ENCODE results near the gene NFU1.

DNA sequence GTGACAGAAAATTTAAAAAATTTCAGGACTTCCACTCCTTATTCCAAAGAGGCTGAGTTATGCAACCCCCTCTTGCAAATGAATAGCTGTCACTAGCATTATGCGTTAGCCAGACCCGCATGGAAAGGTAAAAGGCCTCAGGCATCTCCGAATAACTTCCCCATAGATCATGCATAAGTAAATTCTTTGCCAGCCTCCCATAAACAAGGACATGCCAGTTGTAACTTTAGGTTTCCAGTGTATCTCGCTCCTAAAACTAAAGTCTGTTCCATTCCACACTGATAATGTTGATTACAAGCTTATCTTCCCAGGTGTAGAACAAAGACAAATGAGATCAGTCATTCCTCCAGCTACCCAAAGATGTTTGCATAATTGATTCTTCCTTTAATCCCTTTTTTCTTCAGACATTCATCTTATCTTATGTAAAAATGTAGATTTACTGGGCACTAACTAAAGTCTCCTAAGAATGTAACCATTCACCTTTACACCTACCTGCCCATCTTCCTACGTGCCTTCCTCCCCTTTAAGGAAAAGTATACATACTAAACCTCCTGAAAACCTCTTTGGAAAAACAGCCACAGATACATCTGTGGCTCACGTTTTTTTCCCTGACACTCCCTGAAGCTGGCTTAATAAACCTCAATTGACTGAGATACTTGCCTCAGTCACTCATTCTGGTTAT, 13.6 kb upstream of the NFU1 start:
- no peak for TF ChIP-seq CTCF (optimal IDR thresholded peaks at IDR 0.05 in 1 of 3, IDR thresholded peaks at IDR 0.05 in 1 of 3, conservative IDR thresholded peaks at IDR 0.05 in 1 of 3; ENCODE audit: extremely low read depth in 1 of 3, insufficient read depth in 2 of 3, low read length in 3 of 3)
- no peak for TF ChIP-seq EZH2 (IDR thresholded peaks at IDR 0.05; ENCODE audit: low read length)
